Heart left ventricle (tissue), 13 donors: ENCODE measurements around the gene LCP1.

Source experiments
- CTCF ChIP-seq, 12 donors: fragments of 200-600 bp; sonication (generic) in 4 of 12; IDR thresholded peaks; one replicate each; pipeline versions ENCODE4 v1.5.0 to v1.8.0; 2018 to 2022; ENCODE audit warnings: antibody characterized with exemption in 12 of 12, mild to moderate bottlenecking in 5 of 12
- POLR2A ChIP-seq, 2 donors: fragments of 450-650 bp; IDR thresholded peaks; one replicate each; pipeline ENCODE4 v1.6.1; 2017; ENCODE audit warnings: antibody characterized with exemption in 2 of 2, mild to moderate bottlenecking in 2 of 2, moderate library complexity in 2 of 2
- donor health status: ischemic (EF 13 %, LVEDD 7.1; RV severe dilation, severe dysfunction).
- donor health status: DM: no; HTN: yes; CAD: no.
- donor health status: DM: no; HTN: no; CAD: no.
- donor health status: ischemic (EF 25% LVEDD 6.9; RV normal size, moderate dysfunction).
- donor health status: ischemic (EF 25% LVEDD 5.7; RV mildly dilated, moderate dysfunction).
- donor health status: ischemic (EF 35%, LVEDD 5.7; RV mildly dilated, moderate dysfunction).
- donor health status: nonischemic (EF 11% LVEDD 7.7; RV severe dilation, severe dysfunction).
- donor health status: DM: yes; HTN: yes; CAD: no.
- donor health status: PGD.
- donor health status: ischemic (EF 29% LVEDD 5.4; RV normal size, mild dysfunction).
- donor health status: nonischemic (EF 23%, LVEDD 6.1; RV moderate dilation, normal function).

- no peak for TF ChIP-seq CTCF (IDR thresholded peaks at IDR 0.05)
- no peak for TF ChIP-seq POLR2A (IDR thresholded peaks at IDR 0.05)
These were observed 49.9 kb downstream of the LCP1 start for GRCh38 chr13:46132109-46132508.
